IMR-90 (cell line): ENCODE measurements around the gene BCHE. TPM values are rescaled to one million over a fixed set of nuclear protein-coding genes. Genes with fewer than 3 reads are reported as not detected.

Source experiments
- ATAC-seq: fragments of 200-7000 bp; cut with Tn5 transposase; 2 replicates; pipeline ENCODE4 v1.9.1; 2020; ENCODE audit warnings: low read depth, mild to moderate bottlenecking, moderate library complexity
- BruUV-seq: library from RNA; stranded (reverse); fragments of 400-500 nt; replicated peaks from 2 replicates; lab custom pipeline; 2021; lab: Mats Ljungman, UMichigan
- CTCF ChIA-PET: fragments of 300-600 bp; formaldehyde crosslinking; extraction: SDS; loops from one replicate; lab custom pipeline; 2021; ENCODE audit warnings: antibody characterized with exemption; lab: Yijun Ruan, JAX
- POLR2A ChIA-PET: fragments of 300-600 bp; sonication (Branson Sonifier 250); formaldehyde crosslinking; loops from one replicate; lab custom pipeline; 2022; ENCODE audit warnings: antibody characterized with exemption; ENCODE audit not compliant: unreplicated experiment; lab: Charles Lee
- DNase-seq: peaks from one replicate; pipeline ENCODE4 v3.0.0; 2013
- H2AFZ ChIP-seq: replicated peaks from 2 replicates; pipeline ENCODE3; 2013; ENCODE audit warnings: low read length, mild to moderate bottlenecking; ENCODE audit not compliant: poor library complexity
- H2AK5ac ChIP-seq: 2 replicates; pipeline ENCODE4 v1.6.1; 2013; ENCODE audit warnings: low read depth, low read length, inconsistent platforms
- H2AK9ac ChIP-seq: replicated peaks from 2 replicates; pipeline ENCODE3; 2013; ENCODE audit warnings: mild to moderate bottlenecking, low read depth, low read length, moderate library complexity; ENCODE audit not compliant: poor library complexity
- H2BK120ac ChIP-seq: 2 replicates; pipeline ENCODE4 v1.6.1; 2013; ENCODE audit warnings: low read depth, low read length, inconsistent platforms
- H2BK15ac ChIP-seq: 3 replicates; pipeline ENCODE4 v1.6.1; 2013; ENCODE audit warnings: low read depth, low read length, inconsistent platforms
- H2BK20ac ChIP-seq: 2 replicates; pipeline ENCODE4 v1.6.1; 2013; ENCODE audit warnings: low read depth, mild to moderate bottlenecking, inconsistent platforms, low read length, moderate library complexity
- H2BK5ac ChIP-seq: 2 replicates; pipeline ENCODE4 v1.6.1; 2013; ENCODE audit warnings: mild to moderate bottlenecking, low read depth, low read length, inconsistent platforms; ENCODE audit not compliant: poor library complexity, severe bottlenecking
- H3K14ac ChIP-seq: replicated peaks from 2 replicates; pipeline ENCODE4 v1.6.1; 2013; ENCODE audit warnings: low read depth, low read length, inconsistent platforms
- H3K18ac ChIP-seq: 2 replicates; pipeline ENCODE4 v1.6.1; 2013; ENCODE audit warnings: low read depth, low read length, control low read depth
- H3K23ac ChIP-seq: 2 replicates; pipeline ENCODE4 v1.6.1; 2013; ENCODE audit warnings: low read depth, low read length, inconsistent platforms
- H3K27ac ChIP-seq: 2 replicates; pipeline ENCODE4 v1.5.1; 2013; ENCODE audit warnings: mild to moderate bottlenecking, control low read depth, low read length; ENCODE audit not compliant: insufficient read depth
- H3K27me3 ChIP-seq: 2 replicates; pipeline ENCODE4 v1.6.1; 2013; ENCODE audit warnings: low read length; ENCODE audit not compliant: control insufficient read depth, insufficient read depth
- H3K36me3 ChIP-seq: 2 replicates; pipeline ENCODE4 v1.6.1; 2013; ENCODE audit warnings: low read length, mixed read lengths; ENCODE audit not compliant: control insufficient read depth, insufficient read depth
- H3K4ac ChIP-seq: 2 replicates; pipeline ENCODE4 v1.6.1; 2013; ENCODE audit warnings: low read depth, low read length, inconsistent platforms
- H3K4me1 ChIP-seq: 2 replicates; pipeline ENCODE4 v1.6.1; 2013; ENCODE audit warnings: low read length, mixed read lengths; ENCODE audit not compliant: control insufficient read depth, insufficient read depth
- H3K4me2 ChIP-seq: 2 replicates; pipeline ENCODE4 v1.6.1; 2013; ENCODE audit warnings: low read depth, mild to moderate bottlenecking, control low read depth, low read length, moderate library complexity
- H3K4me3 ChIP-seq: 2 replicates; pipeline ENCODE4 v1.5.1; 2013; ENCODE audit warnings: low read depth, mild to moderate bottlenecking, control low read depth, low read length, moderate library complexity; ENCODE audit not compliant: insufficient read depth
- H3K56ac ChIP-seq: 2 replicates; pipeline ENCODE4 v1.6.1; 2013; ENCODE audit warnings: low read length, inconsistent platforms; ENCODE audit not compliant: insufficient read depth; ENCODE audit errors: extremely low read depth
- H3K79me1 ChIP-seq, 2 experiments: 2 replicates each; pipeline ENCODE4 v1.6.1; 2013; ENCODE audit warnings: low read length in 2 of 2, inconsistent platforms in 1 of 2, low read depth in 1 of 2
- H3K9ac ChIP-seq: 2 replicates; pipeline ENCODE4 v1.6.1; 2013; ENCODE audit warnings: low read depth, low read length, control low read depth
- H3K9me1 ChIP-seq: 2 replicates; pipeline ENCODE4 v1.6.1; 2013; ENCODE audit warnings: low read length, inconsistent platforms; ENCODE audit not compliant: insufficient read depth
- H3K9me3 ChIP-seq: 2 replicates; pipeline ENCODE4 v1.6.1; 2013; ENCODE audit warnings: low read length; ENCODE audit not compliant: control insufficient read depth, insufficient read depth
- H4K20me1 ChIP-seq: 2 replicates; pipeline ENCODE4 v1.6.1; 2013; ENCODE audit warnings: low read length, inconsistent platforms; ENCODE audit not compliant: insufficient read depth
- H4K5ac ChIP-seq: 2 replicates; pipeline ENCODE4 v1.6.1; 2013; ENCODE audit warnings: mild to moderate bottlenecking, low read depth, low read length, control low read depth
- H4K8ac ChIP-seq, 2 experiments: 2 replicates each; pipeline ENCODE4 v1.6.1; 2013; ENCODE audit warnings: low read depth in 2 of 2, low read length in 2 of 2, control low read depth in 1 of 2, inconsistent platforms in 1 of 2
- H4K91ac ChIP-seq: 2 replicates; pipeline ENCODE4 v1.6.1; 2013; ENCODE audit warnings: low read depth, low read length, inconsistent platforms; ENCODE audit not compliant: insufficient read depth
- CHD1 ChIP-seq: IDR thresholded peaks from 2 replicates; pipeline ENCODE4 v1.6.1; 2012; ENCODE audit warnings: low read depth, low read length, improper control_type of control experiment
- ELK1 ChIP-seq: fragments of 150-350 bp; IDR thresholded peaks from 2 replicates; pipeline ENCODE4 v1.6.1; 2016; ENCODE audit warnings: low read depth, mild to moderate bottlenecking, low read length, moderate library complexity, borderline replicate concordance
- MXI1 ChIP-seq: IDR thresholded peaks from 2 replicates; pipeline ENCODE4 v1.6.1; 2012; ENCODE audit warnings: low read depth, mild to moderate bottlenecking, low read length, moderate library complexity, borderline replicate concordance
- RFX5 ChIP-seq: IDR thresholded peaks from 2 replicates; pipeline ENCODE4 v1.8.0; 2012; ENCODE audit warnings: low read depth, mild to moderate bottlenecking, low read length, moderate library complexity
- WGBS, 2 experiments: methylation state at CpG; one replicate each; pipeline versions ENCODE4 v1.1.5 to v1.1.7; 2013; ENCODE audit warnings: missing lambda C conversion rate in 2 of 2; ENCODE audit not compliant: insufficient read length in 1 of 2; ENCODE audit errors: extremely low coverage in 2 of 2; 5-methylcytosine and 5-hydroxymethylcytosine counted together
- dilution Hi-C: fragments of 300-500 bp; cut with HindIII; formaldehyde crosslinking; loops from one replicate; pipeline ENCODE4 v1.14.3; 2018; ENCODE audit warnings: low sequenced_read_pairs; ENCODE audit not compliant: unreplicated experiment
- in situ Hi-C: fragments of 300-500 bp; cut with MboI; formaldehyde crosslinking; loops from 3 replicates; pipeline ENCODE4 v1.14.3; 2019; ENCODE audit warnings: low sequenced_read_pairs, inconsistent platforms, mixed read lengths
- intact Hi-C: fragments of 100-400 bp; cut with micrococcal nuclease; formaldehyde crosslinking; loops from 2 replicates; pipeline ENCODE4 v1.10.0; 2022
- polyA plus RNA-seq, 3 experiments: library from polyadenylated mRNA; depleted of rRNA; stranded (reverse); fragments of >200 nt; gene quantifications; 2 replicates each; pipeline ENCODE4 v1.2.3, GENCODE V29; 2012; ENCODE audit warnings: low replicate concordance in 1 of 3
- total RNA-seq: library from RNA; depleted of rRNA; stranded (reverse); fragments of >200 nt; gene quantifications from 2 replicates; pipeline ENCODE4 v1.2.3, GENCODE V29; 2012

Gene BCHE
- total and polyA plus RNA-seq, 2 of the 4 experiments (the other 2 are of a cell fraction): 1.5 to 1.6 TPM

GRCh38 chr3:165797551-165797950 lies 39.7 kb downstream of the BCHE start:
- no peak for TF ChIP-seq ELK1
- no peak for TF ChIP-seq CHD1
- TF ChIP-seq RFX5: no peak
- TF ChIP-seq MXI1: no peak
- Histone ChIP-seq H3K9ac (no peak overlapping the region), H3K23ac (no peak overlapping the region), H3K18ac (no peak overlapping the region), H3K9me3 (peaks cover 2% of the 10 kb centered on the region; the same call in 1 of the 2 replicates), H4K20me1 (no peaks in the 10 kb centered on the region), H2AK9ac (no peak overlapping the region), H3K4ac (no peak overlapping the region), H2AK5ac (no peak overlapping the region), H4K5ac (no peak overlapping the region), H2BK20ac (no peak overlapping the region), H4K91ac (no peak overlapping the region), H3K56ac (no peak overlapping the region), H3K9me1 (no peaks in the 10 kb centered on the region), H3K79me1 (no peaks in the 10 kb centered on the region), H2BK15ac (no peak overlapping the region), H3K4me3 (no peak overlapping the region), H2AFZ (no peak overlapping the region), H3K14ac (no peak overlapping the region), H3K4me2 (no peak overlapping the region), H2BK5ac (no peak overlapping the region), H4K8ac (no peak overlapping the region), H3K4me1 (no peaks in the 10 kb centered on the region), H3K36me3 (no peaks in the 10 kb centered on the region), H3K27me3 (no peaks in the 10 kb centered on the region), H3K27ac (no peak overlapping the region), H2BK120ac (no peak overlapping the region)
- no peak for ATAC-seq
- ChIA-PET CTCF (interaction anchor here (0.6 kb wide), 1 partner anchor 33 kb away, joined by 3 read pairs; no protein-coding TSS in a partner anchor), POLR2A (no interaction called here)
- intact Hi-C loops (no loop called here), in situ Hi-C loops (no loop called here), dilution Hi-C loops (no loop called here)
- whole genome bisulfite sequencing, 2 experiments: no CpG with 5 or more reads among the region's 2 CpGs
- no peak for DNase-seq
- BruUV-seq: no TSS peak
